ENCODE results near the gene TAOK2.

The TAOK2 gene

GRCh38 chr16:30025574-30025973 lies 51.9 kb downstream of the TAOK2 start:
- Histone ChIP-seq H4K20me1 (ENCODE audit: control insufficient read depth, insufficient read depth, low read depth, low read length) (no peaks in the 10 kb centered on the region), H3K27me3 (ENCODE audit: control insufficient read depth, low read length) (peaks cover 47% of the 10 kb centered on the region), H3K9me2 (replicated peaks; ENCODE audit: control insufficient read depth, low read length) (no peaks in the 10 kb centered on the region), H3K4me2 (ENCODE audit: low read length) (no peak overlapping the region), H3K36me3 (ENCODE audit: control insufficient read depth, low read length) (no peaks in the 10 kb centered on the region), H3K4me3 (ENCODE audit: low read length) (no peak overlapping the region), H3K9me3 (ENCODE audit: control insufficient read depth, insufficient read depth, low read length) (no peaks in the 10 kb centered on the region), H3K27ac (ENCODE audit: low read depth, low read length) (no peak overlapping the region), H3K4me1 (ENCODE audit: control insufficient read depth, low read length) (peaks cover 12% of the 10 kb centered on the region), H3F3A (ENCODE audit: control insufficient read depth, insufficient read depth) (no peaks in the 10 kb centered on the region), H3K79me2 (ENCODE audit: control insufficient read depth, low read length) (no peaks in the 10 kb centered on the region)
- TF ChIP-seq EZH2phosphoT487 (IDR thresholded peaks at IDR 0.05; ENCODE audit: borderline replicate concordance, low read length) = no peak
- no peak for TF ChIP-seq CTCF (IDR thresholded peaks at IDR 0.05; ENCODE audit: low read depth, low read length, poor library complexity, severe bottlenecking)

- Histone ChIP-seq H3K27ac (ENCODE audit: low read depth, low read length) (no peak overlapping the region), H3K4me2 (ENCODE audit: low read length) (no peak overlapping the region), H3K4me3 (ENCODE audit: low read length) (no peak overlapping the region), H3K9me3 (ENCODE audit: control insufficient read depth, insufficient read depth, low read length) (no peaks in the 10 kb centered on the region), H3K27me3 (ENCODE audit: control insufficient read depth, low read length) (peaks cover 48% of the 10 kb centered on the region), H3K9me2 (replicated peaks; ENCODE audit: control insufficient read depth, low read length) (no peaks in the 10 kb centered on the region), H3F3A (ENCODE audit: control insufficient read depth, insufficient read depth) (no peaks in the 10 kb centered on the region), H3K79me2 (ENCODE audit: control insufficient read depth, low read length) (no peaks in the 10 kb centered on the region), H4K20me1 (ENCODE audit: control insufficient read depth, insufficient read depth, low read depth, low read length) (no peaks in the 10 kb centered on the region), H3K4me1 (ENCODE audit: control insufficient read depth, low read length) (peaks cover 4% of the 10 kb centered on the region; the same call in 1 of the 2 replicates), H3K36me3 (ENCODE audit: control insufficient read depth, low read length) (no peaks in the 10 kb centered on the region)
- no peak for TF ChIP-seq CTCF (IDR thresholded peaks at IDR 0.05; ENCODE audit: low read depth, low read length, poor library complexity, severe bottlenecking)
Observed at GRCh38 chr16:30026449-30026848, 52.8 kb downstream of the TAOK2 start.

- H3K4me1 ChIP-seq (ENCODE audit: control insufficient read depth, low read length) = 0 out of 2 replicates have a peak, but pooled peaks cover 3% of the 10 kb centered on the region
- no peaks in the 10 kb centered on the region for H3F3A ChIP-seq (ENCODE audit: control insufficient read depth, insufficient read depth)
- no peaks in the 10 kb centered on the region for H3K9me3 ChIP-seq (ENCODE audit: control insufficient read depth, insufficient read depth, low read length)
- H4K20me1 ChIP-seq (ENCODE audit: control insufficient read depth, insufficient read depth, low read depth, low read length) = no peaks in the 10 kb centered on the region
- H3K79me2 ChIP-seq (ENCODE audit: control insufficient read depth, low read length) = no peaks in the 10 kb centered on the region
- no peak overlapping the region for H3K4me2 ChIP-seq (ENCODE audit: low read length)
- H3K9me2 ChIP-seq (replicated peaks; ENCODE audit: control insufficient read depth, low read length) = no peaks in the 10 kb centered on the region
- peaks cover 47% of the 10 kb centered on the region for H3K27me3 ChIP-seq (ENCODE audit: control insufficient read depth, low read length)
- no peak overlapping the region for H3K27ac ChIP-seq (ENCODE audit: low read depth, low read length)
- TF ChIP-seq EZH2phosphoT487 (IDR thresholded peaks at IDR 0.05; ENCODE audit: borderline replicate concordance, low read length) (no peak), CTCF (IDR thresholded peaks at IDR 0.05; ENCODE audit: low read depth, low read length, poor library complexity, severe bottlenecking) (no peak)
- H3K36me3 ChIP-seq (ENCODE audit: control insufficient read depth, low read length) = no peaks in the 10 kb centered on the region
- no peak overlapping the region for H3K4me3 ChIP-seq (ENCODE audit: low read length)
Observed at GRCh38 chr16:30027588-30028437, 54.1 kb downstream of the TAOK2 start.

Data from DOHH2 (cell line).